HEK293 (cell line): Measurements from ENCODE around the gene HES2.
A peak's percentile ranks its signal among the peaks of the same experiment; 100 is the strongest.

ENCODE experiments used
- BCL6B ChIP-seq: fragments of 450-650 bp; formaldehyde crosslinking; IDR thresholded peaks from 2 replicates; pipeline ENCODE4 v1.5.1; 2017; ENCODE audit warnings: missing biosample characterization, missing genetic modification characterization
- GLIS1 ChIP-seq: fragments of 450-650 bp; formaldehyde crosslinking; IDR thresholded peaks from 2 replicates; pipeline ENCODE4 v1.5.1; 2016; ENCODE audit warnings: missing biosample characterization, missing genetic modification characterization
- KLF1 ChIP-seq: fragments of 450-650 bp; formaldehyde crosslinking; IDR thresholded peaks from 2 replicates; pipeline ENCODE4 v1.5.1; 2016; ENCODE audit warnings: missing biosample characterization, missing genetic modification characterization
- KLF16 ChIP-seq: fragments of 450-650 bp; formaldehyde crosslinking; IDR thresholded peaks from 2 replicates; pipeline ENCODE4 v1.5.1; 2017; ENCODE audit warnings: missing biosample characterization, missing genetic modification characterization
- KLF7 ChIP-seq: fragments of 450-650 bp; formaldehyde crosslinking; IDR thresholded peaks from 2 replicates; pipeline ENCODE4 v1.5.1; 2016; ENCODE audit warnings: missing biosample characterization, missing genetic modification characterization, borderline replicate concordance
- SETDB1 ChIP-seq: IDR thresholded peaks from one replicate; pipeline ENCODE4 v1.6.1; 2017; ENCODE audit warnings: mild to moderate bottlenecking, low read length, moderate library complexity, mixed read lengths; ENCODE audit not compliant: insufficient read length
- SP2 ChIP-seq: fragments of 450-650 bp; formaldehyde crosslinking; IDR thresholded peaks from 2 replicates; pipeline ENCODE4 v1.5.1; 2016; ENCODE audit warnings: missing biosample characterization, missing genetic modification characterization
- SP3 ChIP-seq: fragments of 450-650 bp; formaldehyde crosslinking; IDR thresholded peaks from 2 replicates; pipeline ENCODE4 v1.5.1; 2016; ENCODE audit warnings: missing biosample characterization, missing genetic modification characterization
- TCF7L2 ChIP-seq: IDR thresholded peaks from 2 replicates; pipeline ENCODE4 v1.6.1; 2011; ENCODE audit warnings: low read depth, mild to moderate bottlenecking, inconsistent platforms, low read length, moderate library complexity, borderline replicate concordance
- TRIM28 ChIP-seq: IDR thresholded peaks from 2 replicates; pipeline ENCODE4 v1.6.1; 2011; ENCODE audit warnings: low read length, control low read depth, borderline replicate concordance
- YY1 ChIP-seq: fragments of 450-650 bp; formaldehyde crosslinking; IDR thresholded peaks from 2 replicates; pipeline ENCODE4 v1.5.1; 2018; ENCODE audit warnings: missing biosample characterization, missing genetic modification characterization
- ZBTB21 ChIP-seq: fragments of 450-650 bp; formaldehyde crosslinking; IDR thresholded peaks from 2 replicates; pipeline ENCODE4 v1.5.1; 2017; ENCODE audit warnings: missing biosample characterization, missing genetic modification characterization
- ZBTB48 ChIP-seq: fragments of 450-650 bp; formaldehyde crosslinking; IDR thresholded peaks from 2 replicates; pipeline ENCODE4 v1.5.1; 2016; ENCODE audit warnings: missing biosample characterization, missing genetic modification characterization
- ZEB2 ChIP-seq: fragments of 450-650 bp; formaldehyde crosslinking; IDR thresholded peaks from 2 replicates; pipeline ENCODE4 v1.5.1; 2016; ENCODE audit warnings: missing biosample characterization, missing genetic modification characterization
- ZNF146 ChIP-seq: fragments of 450-650 bp; formaldehyde crosslinking; IDR thresholded peaks from 2 replicates; pipeline ENCODE4 v1.5.1; 2016; ENCODE audit warnings: missing biosample characterization, missing genetic modification characterization
- ZNF157 ChIP-seq: fragments of 450-650 bp; formaldehyde crosslinking; IDR thresholded peaks from 2 replicates; pipeline ENCODE4 v1.5.1; 2016; ENCODE audit warnings: missing biosample characterization, missing genetic modification characterization
- ZNF221 ChIP-seq: fragments of 450-650 bp; formaldehyde crosslinking; IDR thresholded peaks from 2 replicates; pipeline ENCODE4 v1.5.1; 2017; ENCODE audit warnings: missing biosample characterization, missing genetic modification characterization, borderline replicate concordance
- ZNF24 ChIP-seq: fragments of 450-650 bp; formaldehyde crosslinking; IDR thresholded peaks from 2 replicates; pipeline ENCODE4 v1.5.1; 2016; ENCODE audit warnings: missing biosample characterization, missing genetic modification characterization
- ZNF274 ChIP-seq, 2 experiments: fragments of 200-500 bp in 1 of 2; fragments of 450-650 bp in 1 of 2; sonication (Bioruptor generic) in 1 of 2; formaldehyde crosslinking in 1 of 2; IDR thresholded peaks; 2 replicates each; pipeline versions ENCODE4 v1.5.1 to v1.6.1; 2014 to 2016; ENCODE audit warnings: borderline replicate concordance in 1 of 2, inconsistent platforms in 1 of 2, low read length in 1 of 2, missing biosample characterization in 1 of 2, missing genetic modification characterization in 1 of 2
- ZNF302 ChIP-seq: fragments of 450-650 bp; formaldehyde crosslinking; IDR thresholded peaks from 2 replicates; pipeline ENCODE4 v1.5.1; 2016; ENCODE audit warnings: missing biosample characterization, missing genetic modification characterization, low read depth
- ZNF433 ChIP-seq: fragments of 450-650 bp; formaldehyde crosslinking; IDR thresholded peaks from 2 replicates; pipeline ENCODE4 v1.5.1; 2016; ENCODE audit warnings: missing biosample characterization, missing genetic modification characterization, low read depth
- ZNF48 ChIP-seq: fragments of 450-650 bp; formaldehyde crosslinking; IDR thresholded peaks from 2 replicates; pipeline ENCODE4 v1.5.1; 2016; ENCODE audit warnings: missing biosample characterization, missing genetic modification characterization
- ZNF510 ChIP-seq: fragments of 450-650 bp; formaldehyde crosslinking; IDR thresholded peaks from 2 replicates; pipeline ENCODE4 v1.5.1; 2018; ENCODE audit warnings: mild to moderate bottlenecking, missing genetic modification characterization, missing biosample characterization; ENCODE audit not compliant: insufficient replicate concordance
- ZNF529 ChIP-seq: fragments of 450-650 bp; formaldehyde crosslinking; IDR thresholded peaks from 2 replicates; pipeline ENCODE4 v1.5.1; 2017; ENCODE audit warnings: missing genetic modification characterization, missing biosample characterization; ENCODE audit not compliant: insufficient replicate concordance
- ZNF558 ChIP-seq: fragments of 450-650 bp; formaldehyde crosslinking; IDR thresholded peaks from 2 replicates; pipeline ENCODE4 v1.5.1; 2016; ENCODE audit warnings: missing biosample characterization, missing genetic modification characterization
- ZNF580 ChIP-seq: fragments of 450-650 bp; formaldehyde crosslinking; IDR thresholded peaks from 2 replicates; pipeline ENCODE4 v1.5.1; 2016; ENCODE audit warnings: missing biosample characterization, missing genetic modification characterization
- ZNF596 ChIP-seq: fragments of 450-650 bp; IDR thresholded peaks from 2 replicates; pipeline ENCODE4 v1.5.0; 2018; ENCODE audit warnings: missing biosample characterization, mild to moderate bottlenecking, missing genetic modification characterization, moderate library complexity
- ZNF624 ChIP-seq: fragments of 450-650 bp; formaldehyde crosslinking; IDR thresholded peaks from 2 replicates; pipeline ENCODE4 v1.5.1; 2017; ENCODE audit warnings: missing biosample characterization, missing genetic modification characterization
- ZNF629 ChIP-seq: fragments of 450-650 bp; formaldehyde crosslinking; IDR thresholded peaks from 2 replicates; pipeline ENCODE4 v1.5.1; 2017; ENCODE audit warnings: missing biosample characterization, missing genetic modification characterization
- ZNF639 ChIP-seq: fragments of 450-650 bp; formaldehyde crosslinking; IDR thresholded peaks from 2 replicates; pipeline ENCODE4 v1.5.1; 2016; ENCODE audit warnings: missing biosample characterization, missing genetic modification characterization
- ZNF658 ChIP-seq: fragments of 450-650 bp; formaldehyde crosslinking; IDR thresholded peaks from 2 replicates; pipeline ENCODE4; 2016; ENCODE audit warnings: missing biosample characterization, missing genetic modification characterization
- ZNF76 ChIP-seq: fragments of 450-650 bp; formaldehyde crosslinking; IDR thresholded peaks from 2 replicates; pipeline ENCODE4; 2016; ENCODE audit warnings: low read depth, missing biosample characterization, missing genetic modification characterization, borderline replicate concordance
- ZNF830 ChIP-seq: fragments of 450-650 bp; IDR thresholded peaks from 2 replicates; pipeline ENCODE4 v1.5.0; 2018; ENCODE audit warnings: missing biosample characterization, missing genetic modification characterization, low read depth, mild to moderate bottlenecking, moderate library complexity
- ZNF843 ChIP-seq: fragments of 450-650 bp; formaldehyde crosslinking; IDR thresholded peaks from 2 replicates; pipeline ENCODE4 v1.5.1; 2016; ENCODE audit warnings: missing biosample characterization, missing genetic modification characterization
- TF ChIP-seq, protein P1 (sequence below): fragments of 450-650 bp; formaldehyde crosslinking; IDR thresholded peaks from 2 replicates; pipeline ENCODE4 v1.5.1; 2016; ENCODE audit warnings: missing biosample characterization, missing genetic modification characterization
- TF ChIP-seq, protein P2 (sequence below): fragments of 450-650 bp; formaldehyde crosslinking; IDR thresholded peaks from 2 replicates; pipeline ENCODE4 v1.5.1; 2016; ENCODE audit warnings: missing biosample characterization, missing genetic modification characterization, low read depth

HES2 gene

DNA sequence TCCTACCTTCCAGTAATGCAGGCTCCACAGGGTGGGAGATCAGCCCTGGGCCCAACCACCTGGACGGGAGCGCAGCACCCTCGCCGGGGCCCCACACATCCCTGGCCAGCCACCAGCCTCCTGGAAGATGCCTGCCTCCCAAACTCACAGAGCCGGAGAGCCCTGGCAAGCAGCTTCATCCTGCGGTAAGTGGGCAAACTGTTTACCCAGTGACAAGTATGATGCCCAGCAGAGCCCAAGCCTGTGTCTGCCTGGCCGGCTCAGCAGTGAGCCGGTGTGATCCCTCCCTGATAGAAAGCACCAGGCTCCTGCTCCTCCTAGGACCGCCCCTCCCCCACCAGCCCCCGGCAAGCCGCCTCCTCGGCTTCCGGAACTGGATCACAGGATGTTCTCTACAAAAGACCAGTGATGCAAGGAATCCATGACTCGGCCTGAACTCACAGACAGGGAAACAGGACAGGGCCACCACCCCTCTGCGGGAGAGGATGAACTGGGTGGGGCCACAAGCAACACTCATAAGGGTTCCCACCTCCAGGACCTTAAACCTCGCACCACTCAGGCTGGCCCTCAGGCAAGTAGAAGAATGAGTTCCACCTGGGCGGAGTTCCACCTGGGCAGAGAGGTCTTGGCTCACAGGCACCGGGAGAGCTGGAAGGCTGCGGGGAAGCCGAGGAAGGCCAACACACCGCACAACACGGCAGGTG, 34.1 kb downstream of the HES2 start (continued):
- TF ChIP-seq ZNF624 (tag by site-specific recombination) (no peak), ZEB2 (tag by site-specific recombination) (no peak), ZNF580 (tag by site-specific recombination) (no peak), ZNF658 (tag by site-specific recombination) (no peak), ZNF24 (tag by site-specific recombination) (no peak), BCL6B (tag by site-specific recombination) (no peak), TRIM28 (no peak), ZNF274 (IDR thresholded peaks at IDR 0.05; ENCODE audit: low read length) (no peak), ZNF274 (tag by site-specific recombination; IDR thresholded peaks at IDR 0.05; ENCODE audit: borderline replicate concordance) (no peak), ZNF48 (tag by site-specific recombination) (no peak), GLIS1 (tag by site-specific recombination) (peak; percentile 76), ZNF843 (tag by site-specific recombination) (no peak), ZNF830 (no peak), ZNF146 (tag by site-specific recombination) (no peak), KLF7 (no peak), ZNF529 (no peak), ZBTB48 (no peak), ZNF639 (tag by site-specific recombination) (no peak), SP2 (tag by site-specific recombination) (peak; percentile 8; the same call in 1 of the 2 replicates), YY1 (no peak), ZNF558 (tag by site-specific recombination) (no peak), TCF7L2 (no peak), KLF1 (peak; percentile 88), ZNF433 (no peak), ZNF596 (tag by site-specific recombination) (no peak), ZBTB21 (tag by site-specific recombination) (peak; percentile 72), ZNF157 (tag by site-specific recombination) (no peak), KLF16 (no peak), SETDB1 (no peak), ZNF629 (tag by site-specific recombination) (peak; percentile 91), ZNF76 (tag by site-specific recombination) (no peak), ZNF221 (tag by site-specific recombination) (no peak), ZNF510 (tag by site-specific recombination) (no peak), ZNF302 (no peak), SP3 (peak; percentile 31; the same call in 1 of the 2 replicates)
- TF ChIP-seq, protein P1, sequence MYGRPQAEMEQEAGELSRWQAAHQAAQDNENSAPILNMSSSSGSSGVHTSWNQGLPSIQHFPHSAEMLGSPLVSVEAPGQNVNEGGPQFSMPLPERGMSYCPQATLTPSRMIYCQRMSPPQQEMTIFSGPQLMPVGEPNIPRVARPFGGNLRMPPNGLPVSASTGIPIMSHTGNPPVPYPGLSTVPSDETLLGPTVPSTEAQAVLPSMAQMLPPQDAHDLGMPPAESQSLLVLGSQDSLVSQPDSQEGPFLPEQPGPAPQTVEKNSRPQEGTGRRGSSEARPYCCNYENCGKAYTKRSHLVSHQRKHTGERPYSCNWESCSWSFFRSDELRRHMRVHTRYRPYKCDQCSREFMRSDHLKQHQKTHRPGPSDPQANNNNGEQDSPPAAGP (tag by site-specific recombination), result peak; percentile 56
- TF ChIP-seq, protein P2, sequence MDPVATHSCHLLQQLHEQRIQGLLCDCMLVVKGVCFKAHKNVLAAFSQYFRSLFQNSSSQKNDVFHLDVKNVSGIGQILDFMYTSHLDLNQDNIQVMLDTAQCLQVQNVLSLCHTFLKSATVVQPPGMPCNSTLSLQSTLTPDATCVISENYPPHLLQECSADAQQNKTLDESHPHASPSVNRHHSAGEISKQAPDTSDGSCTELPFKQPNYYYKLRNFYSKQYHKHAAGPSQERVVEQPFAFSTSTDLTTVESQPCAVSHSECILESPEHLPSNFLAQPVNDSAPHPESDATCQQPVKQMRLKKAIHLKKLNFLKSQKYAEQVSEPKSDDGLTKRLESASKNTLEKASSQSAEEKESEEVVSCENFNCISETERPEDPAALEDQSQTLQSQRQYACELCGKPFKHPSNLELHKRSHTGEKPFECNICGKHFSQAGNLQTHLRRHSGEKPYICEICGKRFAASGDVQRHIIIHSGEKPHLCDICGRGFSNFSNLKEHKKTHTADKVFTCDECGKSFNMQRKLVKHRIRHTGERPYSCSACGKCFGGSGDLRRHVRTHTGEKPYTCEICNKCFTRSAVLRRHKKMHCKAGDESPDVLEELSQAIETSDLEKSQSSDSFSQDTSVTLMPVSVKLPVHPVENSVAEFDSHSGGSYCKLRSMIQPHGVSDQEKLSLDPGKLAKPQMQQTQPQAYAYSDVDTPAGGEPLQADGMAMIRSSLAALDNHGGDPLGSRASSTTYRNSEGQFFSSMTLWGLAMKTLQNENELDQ (tag by site-specific recombination), result no peak
